NCI-H774 (cell line): Measurements from ENCODE around the gene NIN.
"Not testable (repeated sequence)": the region's sequence is repeated elsewhere in the genome, so short reads cannot be mapped to it uniquely, and the experiment has no call there.

Source experiments
- DNase-seq: peaks from one replicate; lab custom pipeline; 2025; lab: John Stamatoyannopoulos, UW

Gene NIN

GRCh38 chr14:50717811-50718210, 113.2 kb downstream of the NIN start:
- DNase-seq: no peak

- DNase-seq: no peak
Measured at GRCh38 chr14:50714450-50715073, 116.4 kb downstream of the NIN start.

DNA sequence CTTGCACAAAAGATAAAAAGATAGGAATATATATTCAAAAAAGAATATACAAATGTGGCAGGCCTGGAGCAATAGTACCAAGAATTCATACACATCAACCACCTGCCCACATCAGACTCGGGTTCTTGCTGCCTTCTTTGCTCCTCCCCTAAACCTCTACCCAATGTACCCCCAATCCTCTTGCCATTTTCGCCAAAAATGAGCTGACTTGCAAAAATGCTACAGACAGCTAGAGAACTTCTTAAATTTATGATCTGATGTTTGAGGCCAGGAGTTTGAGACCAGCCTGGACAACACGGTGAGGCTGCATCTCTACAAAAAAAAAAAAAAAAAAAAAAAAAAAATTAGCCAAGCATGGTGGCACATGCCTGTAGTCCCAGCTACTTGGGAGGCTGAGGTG, 119.9 kb downstream of the NIN start:
- no peak for DNase-seq

GRCh38 chr14:50705026-50705593, 125.9 kb downstream of the NIN start:
- DNase-seq: no peak

DNA sequence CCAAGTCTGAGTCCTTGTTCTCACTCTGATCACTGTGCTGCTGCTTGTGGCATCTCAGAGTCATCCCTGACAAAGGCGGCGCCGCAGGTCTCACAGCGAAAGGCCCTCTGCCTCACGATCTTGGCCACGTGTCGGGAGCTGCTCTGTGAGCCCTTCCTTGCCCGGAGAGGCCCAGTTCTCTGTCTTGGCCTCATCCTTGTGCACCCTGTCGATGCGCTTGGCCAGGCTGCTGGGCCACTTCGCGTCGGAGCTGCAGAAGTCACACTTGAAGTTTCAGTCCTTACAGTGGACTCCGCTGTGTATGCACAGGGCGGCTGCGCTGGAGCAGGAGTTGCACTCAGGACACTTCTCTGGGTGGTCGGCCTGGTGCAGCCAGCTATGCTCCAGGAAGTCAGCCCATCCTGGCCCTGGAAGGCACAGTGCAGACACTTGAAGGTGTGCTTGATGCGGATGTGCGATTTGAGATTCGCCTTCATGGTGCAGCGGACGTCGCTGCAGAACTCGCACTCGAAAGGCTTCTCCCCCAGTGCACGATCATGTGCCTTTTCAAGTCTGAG, 126.4 kb downstream of the NIN start:
- DNase-seq: no peak

GRCh38 chr14:50697659-50698290, 133.2 kb downstream of the NIN start:
- DNase-seq: no peak

DNA sequence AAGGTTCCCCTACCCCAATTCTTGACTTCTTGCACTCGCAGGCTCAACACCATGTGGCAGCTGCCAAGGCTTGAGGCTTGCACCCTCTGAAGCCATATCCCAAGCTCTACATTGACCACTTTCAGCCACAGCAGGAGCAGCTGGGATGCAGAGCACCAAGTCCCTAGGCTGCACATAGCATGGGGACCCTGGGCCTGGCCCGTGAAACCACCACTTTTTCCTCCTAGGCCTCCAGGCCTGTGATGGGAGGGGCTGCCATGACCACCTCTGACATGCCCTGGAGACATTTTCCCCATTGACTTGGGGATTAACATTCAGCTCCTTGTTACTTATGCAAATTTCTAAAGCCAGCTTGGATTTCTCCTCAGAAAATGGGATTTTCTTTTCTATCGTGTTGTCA, 136.7 kb downstream of the NIN start:
- DNase-seq: not testable (repeated sequence)

GRCh38 chr14:50688875-50689274, 142.1 kb downstream of the NIN start:
- DNase-seq: no peak

- no peak for DNase-seq
Measured at GRCh38 chr14:50679674-50680073, 151.3 kb downstream of the NIN start.

- no peak for DNase-seq
Measured at GRCh38 chr14:50678163-50678562, 152.8 kb downstream of the NIN start.

DNA sequence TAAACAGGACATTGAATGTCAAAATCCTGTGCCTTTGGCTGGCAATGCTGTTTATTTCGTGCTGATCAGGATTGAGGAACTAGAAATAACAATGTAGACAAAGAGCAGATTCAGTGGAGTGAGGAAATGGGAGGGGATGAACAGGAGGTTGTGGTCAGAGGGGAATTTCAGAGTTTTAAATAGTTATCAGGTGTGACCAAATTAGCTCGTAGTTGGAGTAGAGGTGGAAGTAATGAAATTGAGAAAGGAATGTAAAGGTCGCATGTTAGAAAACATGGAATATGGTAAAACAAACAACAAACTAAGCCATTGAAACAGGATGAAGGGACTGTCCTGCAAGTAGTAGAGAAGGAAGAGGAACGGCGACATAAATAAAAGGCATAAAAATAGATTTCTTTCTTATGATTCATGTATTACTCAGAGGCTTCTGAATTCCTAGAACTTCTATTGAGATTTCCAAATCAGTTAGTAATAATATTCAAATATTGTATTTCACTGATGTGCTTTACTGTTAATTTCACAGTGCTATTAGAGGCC, 153.4 kb downstream of the NIN start:
- DNase-seq: no peak

GRCh38 chr14:50676814-50677516, 154.0 kb downstream of the NIN start:
- no peak for DNase-seq

DNA sequence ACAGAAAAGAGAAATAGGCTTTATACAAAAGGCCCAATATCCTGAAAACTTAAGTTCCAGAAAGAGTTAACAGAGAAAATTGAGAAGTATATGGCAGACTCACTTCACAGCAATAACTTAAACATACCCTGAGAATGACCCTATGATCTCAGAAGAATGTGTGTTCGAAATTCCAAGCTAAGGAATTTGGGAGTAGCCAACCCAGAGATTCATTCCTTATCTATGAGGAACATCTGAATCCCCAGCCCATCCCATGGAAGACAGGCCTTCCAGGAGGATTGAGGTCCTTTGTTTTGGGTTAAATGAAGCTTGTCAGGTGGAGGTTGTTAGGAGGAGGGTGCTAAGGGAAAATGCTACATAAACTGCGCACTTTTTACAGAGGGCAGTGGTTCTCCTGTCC, 155.4 kb downstream of the NIN start:
- DNase-seq: no peak

GRCh38 chr14:50670866-50671256, 160.1 kb downstream of the NIN start:
- DNase-seq: no peak

DNA sequence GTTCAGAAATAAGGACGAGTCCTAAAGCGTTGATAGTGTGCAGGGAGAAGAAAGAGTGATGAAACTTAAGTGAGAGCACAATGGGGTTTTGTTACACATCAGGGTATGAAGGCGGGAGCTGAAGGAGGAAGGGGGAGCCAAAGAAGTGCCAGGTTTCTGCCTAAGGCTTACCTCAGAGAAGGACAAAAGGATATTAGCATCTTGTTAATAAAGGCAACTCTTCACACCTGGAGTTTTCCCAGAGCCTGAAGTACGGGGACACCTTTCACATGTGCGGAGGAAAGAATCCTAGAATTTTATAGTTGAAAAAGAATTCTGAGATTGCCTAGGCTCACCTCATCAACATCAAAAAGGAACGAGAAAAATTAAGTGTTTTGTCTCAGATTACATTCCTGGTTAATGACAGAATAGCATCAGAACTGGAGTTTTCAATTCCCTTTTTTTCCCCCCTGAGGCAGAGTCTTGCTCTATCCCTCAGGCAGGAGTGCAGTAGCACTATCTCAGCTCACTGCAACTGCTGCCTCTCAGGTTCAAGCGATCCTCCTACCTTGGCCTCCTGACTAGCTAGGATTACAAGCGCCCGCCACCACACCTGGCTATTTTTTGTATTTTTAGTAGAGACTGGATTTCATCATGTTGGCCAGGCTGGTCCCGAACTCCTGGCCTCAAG, 160.6 kb downstream of the NIN start:
- no peak for DNase-seq
